Activated naive CD4-positive, alpha-beta T cell treated with anti-CD3 and anti-CD28 coated beads, Interleukin-2, amount 50 U/mL, for 16 hours (primary cell): Measurements from ENCODE around the gene ETNK2.
"Not testable (repeated sequence)": the region's sequence is repeated elsewhere in the genome, so short reads cannot be mapped to it uniquely, and the experiment has no call there.

Experiments
- DNase-seq: peaks from one replicate; pipeline ENCODE4 v3.0.0-alpha.2; 2020

Gene ETNK2

GRCh38 chr1:204124639-204125038, 27.2 kb downstream of the ETNK2 start:
- DNase-seq: no peak

GRCh38 chr1:204123376-204123775, 28.5 kb downstream of the ETNK2 start:
- DNase-seq: no peak

GRCh38 chr1:204121840-204122555, 29.8 kb downstream of the ETNK2 start:
- DNase-seq: no peak

GRCh38 chr1:204116539-204116938, 35.3 kb downstream of the ETNK2 start:
- DNase-seq: no peak

GRCh38 chr1:204115116-204115515, 36.7 kb downstream of the ETNK2 start:
- DNase-seq: no peak

GRCh38 chr1:204114606-204115005, 37.2 kb downstream of the ETNK2 start:
- DNase-seq: no peak

- DNase-seq: no peak
Measured at GRCh38 chr1:204113896-204114295, 37.9 kb downstream of the ETNK2 start.

GRCh38 chr1:204112876-204113730, 38.7 kb downstream of the ETNK2 start:
- DNase-seq: no peak

- no peak for DNase-seq
Measured at GRCh38 chr1:204110894-204111633, 40.8 kb downstream of the ETNK2 start.

GRCh38 chr1:204108312-204109141, 43.3 kb downstream of the ETNK2 start:
- no peak for DNase-seq

GRCh38 chr1:204107892-204108291, 44.0 kb downstream of the ETNK2 start:
- no peak for DNase-seq

GRCh38 chr1:204106825-204107224, 45.0 kb downstream of the ETNK2 start:
- no peak for DNase-seq

- DNase-seq: no peak
Measured at GRCh38 chr1:204105131-204105515, 46.7 kb downstream of the ETNK2 start.

- DNase-seq: no peak
Measured at GRCh38 chr1:204104331-204105130, 47.3 kb downstream of the ETNK2 start.

GRCh38 chr1:204103431-204103741, 48.5 kb downstream of the ETNK2 start:
- DNase-seq: no peak

GRCh38 chr1:204102739-204103430, 49.0 kb downstream of the ETNK2 start:
- no peak for DNase-seq

GRCh38 chr1:204102029-204102611, 49.7 kb downstream of the ETNK2 start:
- DNase-seq: no peak

GRCh38 chr1:204099754-204100153, 52.1 kb downstream of the ETNK2 start:
- not testable (repeated sequence) for DNase-seq

- DNase-seq: no peak
Measured at GRCh38 chr1:204098683-204099082, 53.2 kb downstream of the ETNK2 start.

GRCh38 chr1:204096931-204097330, 54.9 kb downstream of the ETNK2 start:
- DNase-seq: no peak
